NCI-H82 treated with DMSO at 0.1 percent for 48 hours (cell line): ENCODE measurements around the gene SYT2.
"Not testable (repeated sequence)": the region's sequence is repeated elsewhere in the genome, so short reads cannot be mapped to it uniquely, and the experiment has no call there.

ENCODE experiments used
- DNase-seq: peaks from one replicate; lab custom pipeline; 2025; ENCODE audit not compliant: unreplicated experiment; lab: John Stamatoyannopoulos, UW

Gene SYT2

DNA sequence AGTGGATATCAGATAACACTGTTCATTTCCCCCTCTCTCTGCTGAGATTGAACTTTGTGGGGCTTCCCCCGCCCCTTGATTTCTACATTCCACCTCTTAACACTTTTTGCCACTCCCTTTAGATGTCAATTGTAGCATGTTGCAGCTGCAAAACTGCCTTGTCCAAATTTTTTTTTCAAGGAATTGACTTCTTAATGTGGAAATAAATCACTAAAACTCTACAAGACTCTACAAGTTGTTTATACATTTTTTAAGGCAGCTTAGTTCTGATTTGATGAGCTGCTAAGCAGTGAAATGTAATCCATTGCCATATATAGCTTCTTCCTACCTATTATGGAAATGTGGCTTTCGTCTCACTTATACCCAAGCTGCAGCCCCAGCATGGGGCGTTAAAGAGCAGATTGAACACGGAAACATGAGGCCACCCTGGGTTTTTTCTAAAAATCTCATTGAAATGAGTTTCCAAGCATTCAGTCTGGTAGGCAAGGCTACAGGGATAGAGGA is 132.2 kb downstream of the SYT2 start:
- DNase-seq, result peak; percentile 71

DNA sequence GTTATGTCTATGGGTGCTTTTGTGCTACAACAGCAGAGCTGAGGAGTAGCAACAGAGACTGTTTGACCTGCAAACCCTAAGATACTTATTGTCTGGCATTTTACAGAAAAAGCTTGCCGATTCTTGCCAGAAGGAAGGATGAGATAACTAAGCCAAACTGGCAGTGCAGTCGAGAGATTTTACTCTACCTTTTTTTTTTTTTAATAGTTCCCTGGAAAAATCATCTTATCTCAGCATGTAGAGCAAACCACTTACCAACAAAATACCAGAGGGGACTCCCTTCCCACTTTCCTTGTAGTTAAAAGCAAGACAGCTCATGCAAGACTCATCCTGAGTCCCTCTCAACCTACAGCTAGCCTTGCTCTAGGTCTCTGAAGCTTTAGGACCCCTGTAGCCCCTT is 132.9 kb downstream of the SYT2 start:
- DNase-seq, result no peak

DNA sequence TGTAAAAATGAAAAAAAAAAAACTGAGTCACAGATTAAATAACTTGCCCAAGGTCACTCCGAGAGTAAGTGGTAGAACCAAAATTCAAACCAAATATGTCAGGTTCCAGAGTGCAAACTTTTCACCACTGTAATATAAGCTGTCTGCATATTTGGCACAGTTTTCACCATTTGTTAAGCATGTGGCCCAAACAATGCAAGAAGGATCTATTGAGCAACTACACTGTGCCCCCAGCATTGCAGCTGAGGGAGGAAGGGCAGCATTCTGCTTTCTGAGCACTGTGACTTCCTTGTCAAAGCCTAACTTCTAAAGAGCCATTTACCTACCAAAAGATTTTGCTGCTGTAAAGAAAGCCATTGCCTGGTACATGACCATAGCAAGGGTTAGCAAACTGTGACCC is 133.4 kb downstream of the SYT2 start:
- DNase-seq, result no peak

- DNase-seq, result peak; percentile 29
These were observed 134.2 kb downstream of the SYT2 start for GRCh38 chr1:202575918-202576653.

DNA sequence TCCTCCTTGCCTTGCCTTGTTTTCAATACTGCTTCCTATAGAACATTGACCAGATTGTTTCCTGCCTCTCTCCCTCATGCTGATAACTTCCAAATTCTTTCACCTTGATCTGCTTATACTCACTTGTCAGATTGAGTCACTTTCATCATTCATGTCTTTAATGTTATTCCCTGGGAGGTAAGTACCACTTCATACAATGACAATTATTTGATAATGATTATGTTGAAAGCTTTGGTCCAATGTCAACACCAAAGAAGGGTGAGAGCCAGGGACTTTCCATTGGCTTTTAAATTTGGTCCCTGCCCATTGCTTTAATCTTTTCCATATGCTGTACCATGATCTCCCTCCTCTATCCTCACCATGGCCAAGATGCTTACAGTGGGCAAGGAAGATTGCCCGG is 137.4 kb downstream of the SYT2 start:
- no peak for DNase-seq

DNA sequence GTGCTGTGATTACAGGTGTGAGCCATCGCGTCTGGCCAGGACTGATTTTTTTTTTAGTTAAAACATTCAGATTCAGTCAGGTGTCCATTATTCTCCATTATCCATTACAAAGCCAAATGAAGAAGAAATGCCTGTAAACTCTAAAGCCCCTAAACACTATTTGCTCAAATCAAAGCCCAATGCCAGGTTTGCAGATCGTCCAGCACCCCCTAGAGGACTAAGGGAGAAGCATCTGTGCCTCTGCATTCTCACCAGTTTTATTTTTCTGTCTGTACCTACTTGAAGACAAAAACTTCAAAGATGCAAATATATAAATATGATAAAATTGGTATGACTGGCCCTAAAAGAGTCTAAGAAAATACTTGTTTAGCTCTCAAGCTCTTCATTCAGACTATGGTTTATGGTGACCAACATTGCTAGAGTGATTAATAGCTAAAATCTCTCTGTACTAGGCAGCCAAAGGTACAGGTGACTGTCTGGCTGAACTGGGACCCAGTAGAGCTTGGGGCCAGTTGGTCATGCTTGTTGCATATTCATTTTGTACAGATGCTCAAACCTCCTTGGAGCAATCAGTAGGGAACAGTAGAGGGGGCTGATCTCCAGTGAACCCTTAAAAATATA is 138.4 kb downstream of the SYT2 start:
- DNase-seq, result peak; percentile 36

- no peak for DNase-seq
These were observed 140.6 kb downstream of the SYT2 start for GRCh38 chr1:202569393-202570322.

GRCh38 chr1:202568826-202569225 is 141.4 kb downstream of the SYT2 start:
- DNase-seq, result no peak

- DNase-seq, result no peak
These were observed 141.8 kb downstream of the SYT2 start for GRCh38 chr1:202568410-202568809.

- no peak for DNase-seq
These were observed 142.5 kb downstream of the SYT2 start for GRCh38 chr1:202567738-202568137.

DNA sequence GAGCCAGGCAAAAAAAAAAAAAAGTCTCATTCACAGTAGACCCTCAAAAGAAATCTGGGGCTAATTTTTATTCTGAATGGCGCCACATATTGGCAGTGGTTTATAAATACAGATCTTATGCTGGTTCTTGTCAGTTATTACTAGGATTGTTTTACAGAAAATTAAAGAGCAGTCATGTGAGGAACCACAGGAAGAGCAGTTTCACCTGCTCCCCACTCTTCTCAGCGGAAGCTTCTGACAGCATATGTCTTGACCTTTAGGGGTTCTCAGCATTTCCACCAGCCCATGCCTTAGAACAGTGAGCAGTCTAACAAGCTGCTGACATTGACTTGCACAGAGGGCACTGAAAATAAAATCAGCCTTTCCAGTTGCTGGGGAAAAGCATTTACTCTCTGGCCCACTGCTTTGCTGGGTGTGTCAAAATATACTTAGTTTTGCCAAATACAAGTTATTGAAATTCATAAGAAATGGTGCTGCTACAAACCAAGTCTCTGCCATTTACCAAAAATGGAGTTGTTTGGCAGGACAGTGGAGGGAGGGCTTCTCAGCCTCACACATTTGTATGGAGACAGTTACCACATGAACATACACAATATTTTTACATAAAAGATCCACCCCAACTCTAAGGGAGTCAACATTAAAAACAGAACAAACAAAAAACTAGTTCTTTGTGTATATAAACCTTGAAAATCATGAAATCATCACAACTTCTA is 144.2 kb downstream of the SYT2 start:
- no peak for DNase-seq

DNA sequence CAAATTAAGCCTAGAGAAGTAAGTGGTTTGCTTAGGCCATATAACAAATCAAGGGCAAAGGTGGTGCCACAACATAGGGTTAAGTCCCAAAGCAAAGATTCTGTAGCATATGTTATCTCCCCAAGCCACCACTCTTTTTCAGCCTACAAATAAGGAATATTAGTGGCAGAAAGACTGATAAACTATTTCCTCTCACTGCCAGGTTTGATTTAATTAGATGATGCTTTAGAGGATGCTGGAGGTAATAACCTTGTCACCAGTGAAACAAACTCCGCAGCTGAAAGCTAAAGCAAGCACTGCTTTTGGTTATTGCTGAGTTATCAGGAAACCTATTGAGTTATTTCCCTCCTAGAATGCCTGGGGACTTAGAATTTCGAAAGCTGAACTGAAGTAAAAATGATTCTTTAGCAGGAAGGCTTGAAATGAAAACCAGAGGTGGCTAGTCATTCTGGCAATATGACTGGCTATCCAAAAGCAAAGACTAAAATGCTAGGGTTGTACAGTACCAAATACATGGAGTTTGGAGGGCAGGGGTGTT is 145.2 kb downstream of the SYT2 start:
- DNase-seq, result no peak

DNA sequence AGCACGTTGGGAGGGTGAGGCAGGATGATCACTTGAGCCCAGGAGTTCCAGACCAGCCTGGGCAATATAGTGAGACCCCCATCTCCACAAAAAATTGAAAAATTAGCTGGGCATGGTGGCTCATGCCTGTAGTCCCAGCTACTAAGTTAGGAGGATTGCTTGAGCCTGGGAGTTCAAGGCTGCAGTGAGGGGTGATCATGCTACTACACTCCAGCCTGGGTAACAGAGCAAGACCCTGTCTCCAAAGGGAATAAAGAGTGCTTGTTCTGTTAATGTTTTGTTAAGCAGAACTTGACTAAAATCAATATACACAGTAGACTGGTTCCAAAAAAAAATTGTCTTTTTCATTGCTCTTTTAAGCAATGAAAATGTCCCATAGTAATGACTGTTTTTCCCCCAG is 146.4 kb downstream of the SYT2 start:
- no peak for DNase-seq

DNA sequence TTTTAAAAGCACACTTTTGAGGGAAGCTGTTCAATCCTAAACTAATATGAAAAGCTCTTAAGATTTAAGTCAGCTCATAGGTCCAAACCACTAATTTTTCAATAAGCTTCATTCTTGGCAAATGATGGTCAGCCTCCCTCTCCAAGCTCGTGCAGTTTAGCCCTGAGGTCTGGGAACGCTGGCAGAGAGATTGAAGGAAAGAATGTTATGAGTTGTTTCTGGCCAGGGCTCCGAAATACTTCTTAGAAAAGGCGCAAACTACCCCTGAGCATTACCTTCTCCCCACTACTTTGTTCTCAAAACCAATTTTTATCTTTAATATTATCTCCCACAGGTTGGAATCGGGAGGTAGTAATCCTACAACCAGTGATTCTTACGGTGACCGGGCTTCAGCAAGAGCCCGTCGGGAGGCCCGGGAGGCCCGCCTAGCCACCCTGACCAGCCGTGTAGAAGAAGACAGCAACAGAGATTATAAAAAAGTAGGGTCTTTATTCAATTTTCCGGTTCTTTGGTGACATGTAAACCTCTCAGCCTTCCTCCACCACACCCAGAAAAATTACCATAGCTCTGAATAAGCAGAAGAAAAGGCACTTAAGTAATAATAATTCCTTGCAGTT is 147.7 kb downstream of the SYT2 start:
- no peak for DNase-seq

GRCh38 chr1:202561726-202562443 is 148.4 kb downstream of the SYT2 start:
- no peak for DNase-seq

DNA sequence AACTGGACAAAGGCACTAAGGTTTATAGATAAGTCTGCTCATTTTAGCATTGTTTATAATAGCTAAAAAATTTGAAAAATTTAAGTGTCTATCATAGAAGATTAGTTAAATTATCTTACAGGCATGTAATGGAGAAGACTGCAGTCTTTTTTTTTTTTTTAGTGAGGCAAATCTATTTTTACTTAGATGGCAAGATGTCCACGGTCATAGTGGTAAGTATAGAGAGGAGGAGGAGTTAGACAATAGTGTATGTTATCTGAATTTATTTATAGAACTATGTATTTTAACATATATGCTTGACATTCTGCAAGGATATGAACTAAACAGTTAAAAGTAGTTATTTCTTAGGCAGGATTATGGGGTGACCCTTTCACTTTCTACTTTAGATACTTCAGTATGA is 149.0 kb downstream of the SYT2 start:
- DNase-seq, result no peak

- DNase-seq, result not testable (repeated sequence)
These were observed 152.6 kb downstream of the SYT2 start for GRCh38 chr1:202557662-202558061.

GRCh38 chr1:202556037-202556436 is 154.2 kb downstream of the SYT2 start:
- not testable (repeated sequence) for DNase-seq

- not testable (repeated sequence) for DNase-seq
These were observed 155.6 kb downstream of the SYT2 start for GRCh38 chr1:202554619-202555018.
